Choroid plexus epithelial cell (primary cell): ENCODE measurements around the gene ZFAND2A.

Source experiments
- DNase-seq: peaks from one replicate; pipeline ENCODE4 v3.0.0-alpha.2; 2010; ENCODE audit warnings: low read depth
- H3K4me3 ChIP-seq: 2 replicates; pipeline ENCODE4 v1.5.1; 2011; ENCODE audit warnings: low read depth, mild to moderate bottlenecking, control low read depth, low read length, moderate library complexity
- TF ChIP-seq, protein P1 (sequence below): conservative IDR thresholded peaks from 2 replicates; pipeline ENCODE4 v1.5.1; 2011; ENCODE audit warnings: low read depth, mild to moderate bottlenecking, control low read depth, inconsistent platforms, low read length, moderate library complexity

The ZFAND2A gene

DNA sequence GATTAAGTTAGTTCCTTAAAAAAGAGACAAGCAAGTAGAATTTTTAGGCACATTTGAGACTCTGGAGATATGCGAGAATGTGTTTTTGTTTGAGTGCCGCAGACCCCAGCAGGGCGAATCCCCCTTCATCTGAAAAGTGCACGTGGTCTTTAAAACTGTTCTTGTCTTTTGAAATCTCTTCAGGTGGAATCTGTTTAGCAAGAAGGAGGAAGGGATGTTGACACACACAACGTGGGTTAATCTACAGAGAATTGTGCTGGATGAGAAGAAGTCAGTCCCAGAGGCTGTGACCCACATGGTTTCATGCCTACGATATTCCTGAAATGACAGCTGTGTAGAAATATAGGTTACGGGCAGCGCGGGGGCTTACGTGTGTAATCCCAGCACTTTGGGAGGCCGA lies 27.1 kb upstream of the ZFAND2A start:
- TF ChIP-seq, protein P1, sequence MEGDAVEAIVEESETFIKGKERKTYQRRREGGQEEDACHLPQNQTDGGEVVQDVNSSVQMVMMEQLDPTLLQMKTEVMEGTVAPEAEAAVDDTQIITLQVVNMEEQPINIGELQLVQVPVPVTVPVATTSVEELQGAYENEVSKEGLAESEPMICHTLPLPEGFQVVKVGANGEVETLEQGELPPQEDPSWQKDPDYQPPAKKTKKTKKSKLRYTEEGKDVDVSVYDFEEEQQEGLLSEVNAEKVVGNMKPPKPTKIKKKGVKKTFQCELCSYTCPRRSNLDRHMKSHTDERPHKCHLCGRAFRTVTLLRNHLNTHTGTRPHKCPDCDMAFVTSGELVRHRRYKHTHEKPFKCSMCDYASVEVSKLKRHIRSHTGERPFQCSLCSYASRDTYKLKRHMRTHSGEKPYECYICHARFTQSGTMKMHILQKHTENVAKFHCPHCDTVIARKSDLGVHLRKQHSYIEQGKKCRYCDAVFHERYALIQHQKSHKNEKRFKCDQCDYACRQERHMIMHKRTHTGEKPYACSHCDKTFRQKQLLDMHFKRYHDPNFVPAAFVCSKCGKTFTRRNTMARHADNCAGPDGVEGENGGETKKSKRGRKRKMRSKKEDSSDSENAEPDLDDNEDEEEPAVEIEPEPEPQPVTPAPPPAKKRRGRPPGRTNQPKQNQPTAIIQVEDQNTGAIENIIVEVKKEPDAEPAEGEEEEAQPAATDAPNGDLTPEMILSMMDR = no peak
- H3K4me3 ChIP-seq = no peak overlapping the region
- DNase-seq = no peak

DNA sequence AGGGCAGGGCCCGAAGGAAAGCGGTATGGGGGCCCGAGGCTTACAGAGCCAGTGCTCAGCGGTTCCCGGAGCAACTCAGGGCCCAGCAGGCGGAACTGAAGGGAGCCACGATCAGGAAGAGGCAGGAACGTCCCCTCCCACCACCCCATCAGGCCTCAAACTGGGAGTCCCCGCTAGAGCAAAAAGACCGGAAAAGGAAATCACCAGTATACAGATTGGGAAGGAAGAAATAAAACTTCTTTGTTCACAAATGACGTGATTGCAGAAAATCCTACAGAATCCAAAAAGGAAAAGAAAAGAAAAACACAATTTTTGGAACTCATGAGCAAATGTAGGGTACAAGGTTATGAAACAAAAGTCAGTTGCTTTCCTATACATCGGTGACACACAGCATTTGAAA lies 21.6 kb upstream of the ZFAND2A start:
- TF ChIP-seq, protein P1 = no peak
- no peak overlapping the region for H3K4me3 ChIP-seq
- DNase-seq = no peak

DNA sequence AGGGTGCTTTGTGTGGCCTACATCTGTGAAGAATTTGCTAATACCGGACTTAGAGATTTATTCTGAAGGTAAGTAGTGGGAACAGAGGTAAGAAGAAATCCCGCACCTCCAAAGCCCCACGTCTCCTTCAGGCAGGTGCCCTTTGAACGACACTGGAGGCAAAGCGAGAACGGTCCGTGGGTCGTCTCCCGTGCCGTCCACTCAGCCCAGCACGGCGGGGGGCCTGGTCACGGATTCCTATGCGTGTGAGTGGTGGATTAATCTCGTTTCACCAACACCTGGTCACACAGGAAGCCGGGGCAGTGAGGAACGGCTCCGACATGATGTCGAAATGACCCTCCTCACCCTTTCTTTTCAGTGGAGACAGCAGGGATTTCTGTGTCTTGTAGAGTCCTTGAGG lies 21.0 kb upstream of the ZFAND2A start:
- H3K4me3 ChIP-seq = no peak overlapping the region
- no peak for DNase-seq
- TF ChIP-seq, protein P1 = no peak

DNA sequence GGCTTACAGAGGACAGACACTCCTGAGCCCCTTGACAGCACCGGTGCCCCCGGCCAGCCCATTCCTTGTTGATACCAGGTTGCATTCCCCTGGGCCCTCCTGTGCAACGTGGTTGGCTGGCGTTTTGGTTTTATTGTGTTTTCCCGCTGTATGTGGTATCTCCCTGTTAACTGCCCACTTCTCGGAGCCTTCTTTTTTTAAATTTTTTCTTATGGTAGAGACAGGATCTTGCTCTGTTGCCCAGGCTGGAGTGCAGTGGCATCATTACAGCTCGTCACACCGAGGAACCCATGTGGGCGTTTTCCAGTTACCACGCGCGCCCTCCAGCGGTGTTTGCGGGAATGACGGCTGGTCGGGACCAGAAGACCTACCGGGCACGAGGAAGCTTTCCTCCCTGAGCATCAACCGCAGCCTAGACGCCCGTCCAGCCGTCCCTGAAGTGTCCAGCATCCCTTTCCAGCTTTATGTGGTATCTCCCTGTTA lies 16.9 kb upstream of the ZFAND2A start:
- DNase-seq = peak; percentile 73
- no peak overlapping the region for H3K4me3 ChIP-seq
- TF ChIP-seq, protein P1 = peak; percentile 72

DNA sequence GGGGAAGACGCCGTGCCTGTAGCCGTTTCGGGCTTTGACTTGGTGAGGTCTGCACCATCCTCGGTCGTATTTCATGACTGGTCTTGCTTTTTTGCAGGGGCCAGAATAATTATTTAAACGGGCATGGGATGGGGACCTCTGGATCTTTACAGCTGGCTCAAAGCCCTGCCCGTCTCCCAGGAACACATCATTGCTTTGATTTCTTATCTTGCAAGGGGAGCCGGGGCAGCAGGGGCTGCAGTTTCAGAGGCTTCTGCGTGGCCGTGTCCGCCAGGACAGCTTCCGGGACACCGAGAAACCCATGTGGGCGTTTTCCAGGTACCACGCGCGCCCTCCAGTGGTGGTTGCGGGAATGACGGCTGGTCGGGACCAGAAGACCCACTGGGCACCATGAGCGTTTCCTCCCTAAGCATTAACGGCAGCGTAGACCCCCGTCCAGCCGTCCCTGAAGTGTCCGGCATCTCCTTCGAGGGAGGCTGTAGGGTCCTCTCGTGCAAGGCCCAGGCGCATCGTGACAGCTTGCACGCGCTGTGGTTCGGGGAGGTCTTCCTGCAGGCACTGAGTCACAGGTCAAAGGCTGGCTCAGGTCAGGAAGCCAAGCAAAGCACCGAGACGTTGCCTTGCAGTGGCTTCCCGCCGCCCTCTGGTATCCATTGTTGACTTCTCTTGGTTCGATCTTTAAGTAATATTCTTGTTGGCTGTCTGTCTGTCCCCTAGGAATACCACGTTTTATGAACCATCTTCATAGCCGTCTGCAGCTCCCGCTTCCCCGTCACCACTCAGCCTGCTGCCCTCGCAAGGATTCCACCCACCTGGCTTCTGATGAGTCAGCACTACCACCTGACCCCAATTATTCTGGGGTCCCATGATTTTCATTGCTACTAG lies 16.2 kb upstream of the ZFAND2A start:
- peak overlapping the region; percentile 45 for H3K4me3 ChIP-seq
- TF ChIP-seq, protein P1 = peak; percentile 92
- DNase-seq = peak; percentile 80

DNA sequence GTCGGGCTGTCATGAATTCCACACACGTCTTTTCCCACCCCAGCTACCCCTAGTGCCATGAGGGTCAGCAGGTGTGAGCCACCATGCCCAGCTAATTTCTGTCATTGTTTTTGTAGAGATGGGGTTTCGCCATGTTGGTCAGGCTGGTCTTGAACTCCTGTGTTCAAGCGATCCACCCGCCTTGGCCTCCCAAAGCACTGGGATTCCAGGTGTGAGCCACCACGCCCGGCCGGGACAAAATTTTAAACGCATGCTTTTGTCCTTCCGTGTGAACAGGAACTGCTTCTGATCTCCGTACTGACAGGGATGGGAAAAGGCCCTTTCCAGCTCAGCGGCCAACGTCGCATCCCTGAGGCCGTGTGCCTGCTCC lies 15.6 kb upstream of the ZFAND2A start:
- DNase-seq = no peak
- H3K4me3 ChIP-seq = no peak overlapping the region
- TF ChIP-seq, protein P1 = no peak
